COR-L47 (cell line): ENCODE measurements around the gene MARK2.
"Not testable (repeated sequence)": the region's sequence is repeated elsewhere in the genome, so short reads cannot be mapped to it uniquely, and the experiment has no call there.

Source experiments
- DNase-seq: peaks from one replicate; lab custom pipeline; 2025; lab: John Stamatoyannopoulos, UW

The MARK2 gene

DNA sequence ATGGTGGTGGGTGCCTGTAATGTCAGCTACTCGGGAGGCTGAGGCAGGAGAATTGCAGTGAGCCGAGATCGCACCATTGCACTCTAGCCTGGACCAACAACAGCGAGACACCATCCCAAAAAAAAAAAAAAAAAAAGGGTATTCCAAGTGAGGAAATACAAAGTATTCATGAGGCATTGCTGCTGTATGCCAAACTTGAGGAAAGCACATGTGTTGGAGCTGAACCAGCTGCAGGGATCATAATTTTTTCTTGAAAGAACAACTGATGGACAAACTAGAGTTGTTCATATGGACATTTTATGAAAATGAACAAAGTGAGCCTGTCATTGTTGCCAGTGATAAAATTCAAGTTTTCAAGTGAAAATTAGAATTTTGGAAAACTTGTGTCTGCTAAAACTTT is 15.8 kb downstream of the MARK2 start:
- DNase-seq: no peak

DNA sequence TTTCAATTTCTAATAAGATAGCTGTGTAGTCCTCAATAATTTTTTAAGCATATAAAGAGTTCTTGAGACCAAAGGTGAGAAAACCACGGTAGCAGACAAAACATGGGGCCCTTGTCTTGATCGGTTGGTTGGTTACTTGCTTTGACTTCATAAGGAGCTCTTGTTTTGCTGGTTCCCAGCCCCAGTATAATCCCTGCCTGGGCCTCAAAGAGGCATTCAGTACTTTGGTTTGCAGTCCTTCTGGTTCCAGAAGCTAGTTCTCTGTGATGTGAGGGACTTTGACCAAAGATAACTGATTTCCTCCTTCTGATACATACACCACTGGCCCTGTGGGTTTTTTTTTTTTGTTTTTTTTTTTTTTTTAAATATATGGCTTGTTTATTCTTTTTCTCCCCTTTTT is 17.1 kb downstream of the MARK2 start:
- no peak for DNase-seq

DNA sequence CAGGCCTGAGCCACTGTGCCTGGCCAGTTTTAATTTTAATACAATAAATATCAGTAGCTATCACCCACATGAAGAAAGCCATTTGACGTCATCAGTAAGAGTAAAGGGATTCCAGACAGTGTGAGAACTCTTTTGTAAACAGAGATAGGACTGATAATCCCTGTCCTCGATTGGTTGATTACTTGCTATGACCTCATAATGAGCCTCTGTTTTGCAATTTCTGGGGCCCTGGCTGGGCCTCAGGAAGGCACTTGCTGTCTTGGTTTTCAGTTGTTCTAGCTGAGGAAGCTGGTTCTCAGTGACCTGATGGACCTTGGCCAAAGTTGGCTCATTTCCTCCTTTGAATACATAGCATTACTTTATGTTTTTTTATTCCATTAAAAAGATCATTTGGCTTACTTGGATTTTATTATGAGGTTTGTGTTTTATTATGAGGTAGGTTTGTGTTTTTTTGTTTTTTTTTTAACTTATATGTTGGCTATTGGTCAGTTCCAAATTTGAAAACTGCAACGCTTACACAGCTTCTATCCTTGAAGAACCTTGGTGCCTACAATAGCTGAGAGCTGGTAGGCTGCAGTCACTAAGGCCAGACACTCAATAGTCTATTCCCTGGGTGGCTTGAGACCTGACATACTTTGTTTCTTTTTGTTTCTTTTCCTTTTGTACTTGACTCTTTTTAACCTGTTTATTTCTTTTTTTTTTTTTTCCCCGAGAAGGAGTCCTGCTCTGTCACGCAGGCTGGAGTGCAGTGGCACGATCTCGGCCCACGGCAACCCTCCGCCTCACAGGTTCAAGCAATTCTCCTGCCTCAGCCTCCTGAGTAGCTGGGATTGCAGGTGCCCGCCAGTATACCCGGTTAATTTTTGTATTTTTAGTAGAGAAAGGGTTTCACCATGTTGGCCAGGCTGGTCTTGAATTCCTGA is 20.0 kb downstream of the MARK2 start:
- no peak for DNase-seq

DNA sequence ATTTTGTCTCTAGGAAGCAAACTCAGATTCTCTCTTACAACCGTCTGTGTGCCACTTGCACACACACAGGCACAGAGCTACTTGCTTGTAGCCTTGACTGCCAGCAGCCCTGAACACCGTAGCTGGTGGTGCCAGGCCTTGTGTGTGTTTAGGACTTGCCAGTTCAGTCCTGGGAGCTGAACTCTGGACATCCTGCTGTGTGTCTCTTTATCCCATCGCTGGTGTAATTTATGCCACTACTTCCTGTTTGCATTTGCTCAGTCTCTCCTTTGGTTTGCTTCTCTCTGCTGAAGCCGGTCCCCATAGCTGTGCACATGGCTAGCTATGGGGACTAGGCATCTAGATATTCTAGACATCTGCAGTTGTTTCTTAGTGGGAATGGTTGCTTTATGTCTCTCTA is 24.0 kb downstream of the MARK2 start:
- DNase-seq: peak; percentile 74

DNA sequence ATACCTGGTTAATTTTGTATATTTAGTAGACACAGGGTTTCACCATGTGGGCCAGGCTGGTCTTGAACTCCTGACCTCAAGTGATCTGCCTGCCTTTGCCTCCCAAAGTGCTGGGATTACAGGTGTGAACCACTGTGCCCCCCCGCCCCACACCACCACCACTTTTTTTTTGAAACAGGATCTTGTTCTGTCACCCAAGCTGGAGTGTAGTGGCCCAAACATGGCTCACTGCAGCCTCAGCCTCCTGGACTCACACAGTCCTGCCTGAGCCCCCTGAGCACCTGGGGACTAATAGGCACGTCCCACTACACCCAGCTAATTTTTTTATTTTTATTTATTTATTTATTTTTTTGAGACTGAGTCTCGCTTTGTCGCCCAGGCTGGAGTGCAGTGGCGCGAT is 24.7 kb downstream of the MARK2 start:
- DNase-seq: not testable (repeated sequence)

DNA sequence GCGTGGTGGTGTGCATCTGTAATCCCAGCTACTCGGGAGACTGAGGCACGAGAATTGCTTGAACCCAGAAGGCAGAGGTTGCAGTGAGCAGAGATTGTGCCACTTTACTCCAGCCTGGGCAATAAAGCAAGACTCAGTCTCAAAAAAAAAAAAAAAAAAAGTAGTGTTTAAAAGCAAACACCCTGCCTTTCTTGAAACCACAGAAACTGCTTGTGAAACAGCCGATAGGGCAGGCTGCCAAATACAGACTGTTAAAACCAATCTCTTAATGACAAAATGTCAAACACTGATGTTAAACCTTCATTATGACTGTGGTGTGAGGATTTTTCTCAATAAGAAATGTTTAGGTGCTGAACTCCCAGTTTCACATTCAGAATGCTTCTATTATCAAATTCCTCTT is 27.3 kb downstream of the MARK2 start:
- DNase-seq: peak; percentile 37

DNA sequence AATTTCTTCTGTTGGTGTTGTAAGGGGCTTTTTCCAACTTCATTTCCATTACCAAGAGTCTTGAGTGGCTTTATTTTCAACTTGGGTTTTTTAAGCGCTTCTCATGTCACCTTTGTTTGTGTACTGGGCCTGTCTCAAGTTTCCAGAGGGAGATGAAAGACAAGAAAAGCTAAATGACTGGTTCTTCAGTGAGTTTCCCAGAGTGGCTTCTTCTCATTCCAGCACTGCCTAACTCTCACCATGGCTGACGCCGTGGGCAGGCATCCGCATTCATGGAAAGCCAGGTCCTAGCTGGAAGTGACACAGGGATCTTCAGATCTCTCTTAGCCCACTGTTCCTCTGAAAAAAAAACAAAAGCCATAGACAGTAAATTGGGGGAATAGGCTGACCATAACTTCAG is 28.6 kb downstream of the MARK2 start:
- DNase-seq: no peak

DNA sequence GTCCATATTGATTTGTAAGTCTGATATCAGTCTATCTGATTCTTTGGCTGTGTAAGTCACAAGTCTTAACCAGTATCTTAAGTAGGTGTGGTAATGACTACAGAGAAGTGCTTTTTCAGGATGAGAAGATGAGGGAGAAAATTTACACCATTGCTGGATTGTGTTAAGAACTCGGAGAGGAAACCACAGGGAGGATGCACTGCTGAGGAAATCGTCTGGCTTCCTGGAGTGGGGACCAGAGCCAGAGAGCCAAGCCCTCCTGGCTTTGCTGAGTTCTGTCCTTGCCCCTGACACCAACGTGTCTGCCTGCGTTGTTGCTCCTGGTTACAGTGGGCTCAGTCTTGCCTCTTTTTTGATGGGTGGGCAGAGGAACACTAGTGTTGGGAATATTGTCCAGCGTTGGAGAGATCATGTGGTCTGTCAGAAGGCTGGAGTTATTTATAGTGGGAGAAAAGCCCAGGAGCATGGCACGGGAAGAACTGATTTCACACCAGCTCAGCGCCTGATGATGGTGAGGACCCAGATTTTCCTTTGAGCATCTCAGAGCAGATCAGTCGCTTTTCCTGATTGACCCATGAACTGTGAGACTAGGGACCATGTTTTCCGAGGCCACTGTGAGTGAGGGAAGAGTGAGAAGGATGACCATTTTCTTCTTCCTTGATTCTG is 29.6 kb downstream of the MARK2 start:
- no peak for DNase-seq

DNA sequence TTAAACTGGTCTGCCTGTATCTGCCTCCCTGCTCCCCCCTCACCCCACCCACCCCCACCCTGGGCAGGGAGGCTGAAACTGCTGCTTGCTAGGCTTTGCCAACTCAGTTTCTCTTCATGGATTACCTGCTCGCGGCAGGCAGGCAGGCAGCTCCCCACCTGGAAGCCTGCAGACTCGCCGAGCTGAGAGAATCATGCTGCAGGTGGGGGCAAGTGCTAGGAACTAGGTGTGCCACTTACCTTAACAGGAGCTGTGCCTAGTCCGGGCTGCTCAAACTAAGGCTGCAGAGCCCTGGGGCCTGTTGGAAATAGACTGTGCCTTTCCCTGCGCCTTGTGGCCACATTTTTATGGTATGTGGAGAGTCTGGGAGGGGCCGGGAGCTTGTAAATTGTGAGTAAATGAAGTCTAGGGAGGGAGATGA is 30.3 kb downstream of the MARK2 start:
- no peak for DNase-seq

DNA sequence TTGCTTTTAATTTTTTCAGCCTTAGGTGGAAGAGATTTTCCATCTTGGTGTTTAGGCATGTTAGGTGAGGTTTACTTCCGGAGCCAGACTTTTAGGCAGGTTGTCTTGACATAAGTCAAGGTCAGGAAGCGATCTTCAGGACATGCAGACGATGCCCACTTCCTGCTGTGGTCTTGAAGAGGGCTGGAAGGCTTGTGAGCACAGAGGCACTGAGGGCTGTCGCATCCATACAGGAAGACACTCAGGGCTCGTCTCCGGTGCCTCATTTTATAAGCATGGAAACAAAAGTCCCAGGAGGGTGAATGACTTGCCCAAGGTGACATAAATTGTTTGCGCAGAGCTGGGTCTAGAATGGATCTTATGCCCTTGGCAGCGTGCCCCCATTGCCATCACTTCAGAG is 30.8 kb downstream of the MARK2 start:
- no peak for DNase-seq

DNA sequence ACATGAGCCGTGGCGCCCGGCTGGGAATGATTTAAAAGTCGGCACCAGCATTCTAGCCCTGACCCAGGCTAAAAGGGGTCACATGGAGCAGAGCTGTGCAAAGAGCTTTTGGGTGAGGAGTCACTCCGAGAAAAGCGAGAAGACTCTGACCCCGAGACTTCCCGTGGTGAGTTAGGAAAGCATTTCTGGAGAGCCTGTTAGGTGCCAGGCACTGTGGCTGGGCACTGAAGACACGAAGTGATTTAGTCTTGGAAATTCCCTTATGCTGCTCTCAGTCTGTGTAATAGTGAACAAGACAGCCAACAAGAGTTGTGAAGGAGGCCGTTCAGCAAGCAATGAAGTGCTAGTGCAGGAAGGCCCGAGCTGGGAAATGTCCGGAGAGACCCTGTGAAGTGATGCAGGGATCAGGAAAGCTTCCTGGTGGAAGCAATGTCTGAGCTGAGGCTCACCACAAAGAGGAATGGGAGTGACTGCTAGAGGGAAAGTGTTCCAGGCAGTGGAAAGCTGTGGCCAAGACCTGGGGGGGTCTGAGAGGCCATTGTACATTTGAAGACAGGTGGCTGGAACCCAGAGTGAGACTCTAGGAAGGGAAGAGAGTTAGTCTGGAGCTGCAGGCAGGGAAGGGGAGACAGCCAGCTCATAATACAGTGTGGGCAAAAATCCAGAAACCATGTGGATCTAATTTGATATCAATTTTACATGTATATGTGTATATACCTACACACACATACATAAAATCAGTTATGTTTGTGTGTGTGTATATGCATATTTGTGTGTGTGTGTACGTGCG is 31.6 kb downstream of the MARK2 start:
- no peak for DNase-seq

DNA sequence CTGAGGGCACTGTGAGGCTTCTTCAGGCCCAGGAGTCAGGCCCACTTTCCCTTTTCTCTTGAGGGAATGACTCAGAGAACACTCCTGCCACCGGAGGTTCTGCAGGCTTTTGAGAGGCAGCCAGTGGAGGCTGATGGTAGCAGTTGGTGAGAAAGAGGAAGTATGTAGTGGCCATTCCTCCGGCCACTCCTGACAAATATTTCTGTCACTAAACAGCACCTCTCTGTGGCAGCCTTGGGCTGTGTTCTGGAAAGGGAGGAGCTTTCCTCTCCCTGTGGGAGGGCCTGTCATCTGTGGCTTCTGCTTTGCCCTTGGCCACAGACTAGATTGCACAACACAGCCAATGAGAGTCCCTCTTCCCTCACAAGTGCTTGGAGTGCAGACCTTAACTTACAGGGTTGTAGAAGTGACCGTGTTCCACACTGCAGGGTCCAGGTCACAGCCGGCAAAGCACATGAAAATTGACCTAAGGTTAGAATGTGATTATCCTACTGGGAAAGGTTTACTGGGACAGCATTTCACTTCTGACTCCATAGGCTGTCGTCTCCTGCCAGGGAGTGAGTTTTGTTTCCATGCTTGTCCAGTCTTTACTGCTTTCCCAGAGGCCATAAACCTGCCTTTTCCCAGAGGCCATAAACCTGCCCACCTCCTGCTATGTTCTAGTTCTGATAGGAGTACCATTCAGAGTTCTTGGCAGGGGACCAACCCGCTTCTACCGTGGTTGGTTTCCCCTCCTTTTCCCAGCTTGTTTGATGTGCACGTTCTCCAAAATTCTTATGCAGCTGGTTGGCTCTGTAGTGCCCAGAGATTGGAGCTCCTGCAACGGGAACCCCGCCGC is 33.3 kb downstream of the MARK2 start:
- peak; percentile 41 for DNase-seq

DNA sequence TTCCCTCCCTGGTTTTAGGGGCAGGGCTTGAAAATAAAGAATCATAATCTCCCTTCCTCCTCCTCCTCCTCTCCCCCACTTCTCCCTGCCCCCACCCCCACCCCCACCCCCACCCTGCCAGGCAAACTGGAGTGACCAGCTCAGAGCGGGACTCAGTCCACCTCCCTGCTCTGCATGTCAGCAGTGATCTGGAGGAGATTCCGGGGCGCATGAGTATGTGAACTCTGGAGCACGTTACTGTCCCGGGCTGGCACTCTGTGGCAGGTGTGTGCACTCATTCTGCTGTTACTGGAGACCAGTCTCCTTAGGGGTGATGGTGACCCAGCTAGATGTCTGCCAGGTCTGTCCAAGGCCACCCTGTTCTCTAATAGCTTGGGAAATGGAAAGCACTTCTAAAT is 33.9 kb downstream of the MARK2 start:
- no peak for DNase-seq

DNA sequence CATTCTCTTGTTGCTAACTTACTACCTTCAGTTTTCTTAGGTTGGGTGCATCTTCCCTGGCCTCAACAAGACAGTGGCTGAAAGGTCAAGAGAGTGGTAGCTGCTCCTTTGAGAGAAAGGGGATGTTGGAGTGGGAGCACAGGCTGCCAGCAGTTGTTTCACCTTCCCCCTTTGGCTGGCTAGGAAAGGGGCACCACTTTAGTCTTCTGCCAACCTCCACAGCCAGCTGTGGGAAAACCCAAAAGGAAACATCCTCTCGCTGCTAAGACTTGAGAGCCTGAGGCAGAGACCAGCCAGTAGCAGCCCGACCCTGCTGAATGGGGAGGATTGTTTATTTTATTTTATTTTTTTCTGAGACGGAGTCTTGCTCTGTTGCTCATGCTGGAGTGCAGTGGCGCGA is 34.4 kb downstream of the MARK2 start:
- DNase-seq: no peak

DNA sequence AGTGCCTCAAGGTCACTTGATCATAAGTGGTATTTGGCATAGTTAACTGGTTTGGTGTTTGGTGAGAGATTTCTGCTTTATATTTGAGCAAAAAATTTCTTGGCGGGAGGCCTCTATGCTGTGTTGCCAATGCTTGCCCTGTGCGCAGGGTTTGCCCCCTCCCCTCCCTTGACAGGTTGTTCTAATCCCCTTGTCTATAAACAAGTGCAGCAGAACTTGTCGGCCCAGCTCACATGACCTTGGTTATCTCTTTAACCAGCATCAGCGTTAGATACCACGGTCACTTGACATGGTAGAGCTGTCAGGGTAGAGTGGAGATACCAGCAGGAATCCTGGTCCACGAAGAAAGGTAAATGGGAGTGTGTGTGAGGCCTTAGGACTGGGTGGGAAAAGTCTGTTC is 35.6 kb downstream of the MARK2 start:
- DNase-seq: no peak

DNA sequence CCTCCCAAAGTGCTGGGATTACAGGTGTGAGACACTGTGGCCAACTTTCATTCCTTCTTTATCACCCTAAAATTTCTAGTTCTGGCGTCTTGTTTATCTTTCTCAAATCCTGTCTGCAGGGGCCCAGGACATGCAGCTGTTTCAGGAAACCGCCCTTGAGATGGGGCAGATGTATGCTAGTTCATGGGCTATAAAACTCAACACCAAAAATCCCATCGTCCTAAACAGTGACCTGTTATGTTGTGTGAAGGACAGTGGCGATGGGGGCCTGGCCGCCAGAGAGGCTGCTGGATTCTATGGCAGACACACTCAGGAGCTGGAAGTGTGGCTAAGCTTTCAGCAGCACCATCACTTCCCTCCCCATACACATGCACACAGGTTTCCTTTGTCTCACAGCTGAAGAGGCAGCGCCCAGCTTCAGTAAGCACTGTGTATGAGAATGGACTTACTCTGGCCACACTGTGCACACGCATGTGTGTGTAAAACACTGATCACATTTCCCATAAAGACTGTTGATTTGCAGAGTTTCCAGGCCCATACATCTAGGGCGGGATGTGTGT is 36.7 kb downstream of the MARK2 start:
- no peak for DNase-seq

DNA sequence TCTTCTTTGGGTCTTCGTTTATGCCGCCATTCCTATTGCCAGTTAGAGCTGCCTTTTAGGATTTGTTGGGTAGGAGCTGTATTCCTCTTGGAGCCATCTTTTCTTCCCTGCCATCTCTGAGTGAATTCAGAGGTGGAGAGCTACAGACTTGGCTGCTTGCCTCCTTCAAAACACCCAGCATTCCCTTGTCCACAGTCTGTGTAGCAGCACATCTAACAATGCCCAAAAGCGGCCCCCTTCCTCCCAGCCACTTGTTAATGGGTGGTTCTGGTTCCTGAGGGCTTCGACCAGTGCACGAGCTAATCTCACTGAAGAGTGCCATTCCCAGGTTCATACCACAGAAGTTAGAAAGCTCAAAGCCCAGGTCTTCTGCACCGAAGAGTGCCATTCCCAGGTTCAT is 37.7 kb downstream of the MARK2 start:
- DNase-seq: no peak

DNA sequence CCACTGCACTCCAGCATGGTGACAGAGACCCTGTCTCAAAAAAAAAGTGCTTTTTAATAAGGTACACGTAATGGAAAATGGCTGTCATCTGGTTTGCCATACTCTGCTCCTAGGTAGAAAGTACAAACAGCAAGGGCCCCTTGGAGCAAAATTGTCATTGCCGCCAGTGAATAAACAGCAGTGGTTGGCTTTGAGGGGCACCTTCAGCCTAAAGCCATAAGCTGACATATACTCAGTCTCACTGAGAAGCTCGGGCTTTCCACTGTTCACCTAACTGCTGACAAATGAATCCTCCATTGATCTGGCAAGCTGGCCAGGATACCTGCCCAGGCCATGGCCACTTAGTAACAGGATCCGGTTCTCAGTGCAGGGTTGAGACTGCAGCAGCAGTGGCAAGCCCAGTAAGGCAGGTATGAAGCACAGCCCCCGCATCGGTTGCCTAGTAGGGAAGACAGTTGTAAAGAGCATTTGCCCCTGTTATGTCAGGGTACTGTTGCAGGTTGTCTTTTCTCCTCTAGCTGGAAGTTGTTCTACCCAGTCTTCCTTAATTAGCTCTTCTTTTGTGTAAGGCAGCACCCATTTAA is 38.8 kb downstream of the MARK2 start:
- no peak for DNase-seq

DNA sequence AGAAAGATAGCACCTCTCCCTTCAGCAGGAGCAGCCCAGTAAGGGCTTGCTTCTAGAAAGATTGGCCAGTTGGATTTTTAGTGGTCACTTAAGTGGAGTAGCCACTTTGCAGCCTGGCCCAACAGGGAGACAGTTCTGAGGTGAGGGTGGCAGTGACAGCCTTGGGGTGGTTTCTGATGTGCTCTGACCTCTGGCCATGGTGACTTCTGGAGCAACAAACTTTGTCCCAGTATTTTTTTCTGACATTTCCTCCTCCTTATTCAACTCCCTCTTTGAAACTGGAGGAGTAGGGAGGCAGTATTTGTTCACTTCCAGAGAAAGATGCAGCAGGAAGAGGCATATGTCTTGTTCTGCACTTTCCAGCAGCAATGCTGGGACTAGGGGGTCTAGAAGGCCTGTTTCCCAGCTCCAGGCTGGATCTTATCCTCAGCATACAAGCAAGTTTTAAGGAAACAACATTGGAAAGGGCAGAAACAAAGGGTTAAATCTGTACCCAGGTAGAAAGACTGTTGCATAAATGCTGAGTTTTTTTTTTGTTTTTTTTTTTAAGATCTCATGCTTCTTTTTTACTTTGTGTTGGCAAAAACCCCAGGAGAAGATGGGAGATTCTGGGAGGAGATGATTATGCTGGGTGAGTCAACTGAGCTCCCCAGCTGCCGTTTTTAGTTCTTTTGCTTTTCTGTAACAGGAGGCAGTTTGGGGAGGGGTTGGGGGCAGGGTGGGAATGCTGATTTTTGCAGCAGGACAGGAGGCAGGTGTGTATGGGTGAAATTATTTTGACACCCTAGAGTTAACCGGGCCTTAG is 40.9 kb downstream of the MARK2 start:
- DNase-seq: no peak

DNA sequence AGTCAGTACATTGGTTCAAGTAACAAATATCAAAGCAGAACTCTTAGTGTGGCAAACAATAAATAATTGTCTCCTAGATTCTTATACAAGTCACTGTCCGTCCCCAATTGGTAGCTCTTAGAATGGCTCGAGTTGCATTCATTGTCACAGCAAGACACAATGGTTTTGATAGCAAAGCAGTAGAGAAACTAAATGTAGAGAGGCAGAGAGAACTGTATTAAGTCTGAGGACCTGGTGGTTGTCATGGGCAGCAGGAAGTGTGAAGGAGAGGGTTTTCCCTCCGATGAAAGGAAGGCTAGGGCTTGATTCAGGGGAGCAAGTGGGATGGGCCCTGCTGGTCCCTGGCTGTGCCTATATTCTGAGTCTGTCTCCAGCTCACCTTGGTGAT is 41.5 kb downstream of the MARK2 start:
- DNase-seq: no peak
